Measurements from ENCODE around the gene COBL.

Gene COBL

GRCh38 chr7:51234139-51234538 is 82.5 kb downstream of the COBL start:
- TF ChIP-seq CTCF (IDR thresholded peaks at IDR 0.05; ENCODE audit: extremely low read depth, insufficient read depth, missing control alignments) = no peak
- DNase-seq (ENCODE audit: low spot score) = no peak
- in situ Hi-C loops (cut with MboI; ENCODE audit: low pct_unique_long_range_greater_than_20kb, low sequenced_read_pairs, unreplicated experiment) = no loop called here

- TF ChIP-seq CTCF (IDR thresholded peaks at IDR 0.05; ENCODE audit: extremely low read depth, insufficient read depth, missing control alignments) = no peak
- DNase-seq (ENCODE audit: low spot score) = no peak
- in situ Hi-C loops (cut with MboI; ENCODE audit: low pct_unique_long_range_greater_than_20kb, low sequenced_read_pairs, unreplicated experiment) = no loop called here
Observed at GRCh38 chr7:51233374-51233773, 83.2 kb downstream of the COBL start.

DNA sequence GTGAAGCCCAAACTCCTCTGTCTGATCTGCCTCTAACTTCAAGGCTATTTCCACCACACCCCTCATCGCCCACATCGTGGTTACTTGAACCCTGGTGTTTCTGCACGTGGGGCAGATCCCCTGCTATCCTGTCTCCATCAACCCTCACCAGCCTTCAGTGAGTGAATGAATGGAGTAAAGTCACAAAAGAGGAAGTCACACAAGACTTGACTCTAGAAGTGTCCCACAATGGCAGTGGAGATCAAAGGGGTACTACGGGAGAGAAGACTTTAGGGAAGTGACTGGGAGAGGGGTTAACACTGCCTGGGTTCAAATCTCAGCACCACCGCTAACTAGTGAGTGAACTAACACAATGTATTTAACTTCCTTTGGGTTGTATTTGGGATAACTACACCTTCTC is 85.9 kb downstream of the COBL start:
- in situ Hi-C loops (cut with MboI; ENCODE audit: low pct_unique_long_range_greater_than_20kb, low sequenced_read_pairs, unreplicated experiment) = no loop called here
- TF ChIP-seq CTCF (IDR thresholded peaks at IDR 0.05; ENCODE audit: extremely low read depth, insufficient read depth, missing control alignments) = no peak
- DNase-seq (ENCODE audit: low spot score) = no peak

GRCh38 chr7:51230324-51230625 is 86.3 kb downstream of the COBL start:
- TF ChIP-seq CTCF (IDR thresholded peaks at IDR 0.05; ENCODE audit: extremely low read depth, insufficient read depth, missing control alignments) = no peak
- no peak for DNase-seq (ENCODE audit: low spot score)
- in situ Hi-C loops (cut with MboI; ENCODE audit: low pct_unique_long_range_greater_than_20kb, low sequenced_read_pairs, unreplicated experiment) = no loop called here

GRCh38 chr7:51229620-51230323 is 86.8 kb downstream of the COBL start:
- in situ Hi-C loops (cut with MboI; ENCODE audit: low pct_unique_long_range_greater_than_20kb, low sequenced_read_pairs, unreplicated experiment) = no loop called here
- no peak for TF ChIP-seq CTCF (IDR thresholded peaks at IDR 0.05; ENCODE audit: extremely low read depth, insufficient read depth, missing control alignments)
- no peak for DNase-seq (ENCODE audit: low spot score)

GRCh38 chr7:51229106-51229537 is 87.5 kb downstream of the COBL start:
- in situ Hi-C loops (cut with MboI; ENCODE audit: low pct_unique_long_range_greater_than_20kb, low sequenced_read_pairs, unreplicated experiment) = no loop called here
- DNase-seq (ENCODE audit: low spot score) = no peak
- TF ChIP-seq CTCF (IDR thresholded peaks at IDR 0.05; ENCODE audit: extremely low read depth, insufficient read depth, missing control alignments) = no peak
